DND-41 (cell line): ENCODE results near the gene TSPAN18.

Experiments used
- CTCF ChIP-seq: IDR thresholded peaks from 2 replicates; pipeline ENCODE4 v1.5.1; 2012; ENCODE audit warnings: borderline replicate concordance, low read length, moderate library complexity, mild to moderate bottlenecking; ENCODE audit not compliant: poor library complexity, severe bottlenecking; ENCODE audit errors: extremely low read depth
- EZH2 ChIP-seq: IDR thresholded peaks from 3 replicates; pipeline ENCODE4 v1.6.1; 2012; ENCODE audit warnings: borderline replicate concordance, low read depth, mild to moderate bottlenecking, moderate library complexity, low read length, inconsistent platforms; ENCODE audit not compliant: severe bottlenecking

- TF ChIP-seq CTCF: no peak
- TF ChIP-seq EZH2: no peak
These were observed 37.8 kb downstream of the TSPAN18 start for GRCh38 chr11:44764583-44764982.
